Mucosa of gallbladder (tissue), 1 donor: ENCODE data around the gene EVC2. TPM values are rescaled to one million over a fixed set of nuclear protein-coding genes. Genes with fewer than 3 reads are reported as not detected.
A peak's percentile ranks its signal among the peaks of the same experiment; 100 is the strongest.

ENCODE experiments used
- DNase-seq: peaks from one replicate; pipeline ENCODE4 v3.0.0-alpha.2; 2020; ENCODE audit warnings: low spot score
- total RNA-seq: library from RNA; stranded (reverse); gene quantifications from one replicate; pipeline ENCODE4 v1.2.1, GENCODE V29; 2021
- donor health status: DM: no; HTN: no; CAD: no.

Gene EVC2
- total RNA-seq, 1 donor from 2014 or later: 7.1 TPM

GRCh38 chr4:5713861-5714260 is 5.5 kb upstream of the EVC2 start:
- DNase-seq: no peak

DNA sequence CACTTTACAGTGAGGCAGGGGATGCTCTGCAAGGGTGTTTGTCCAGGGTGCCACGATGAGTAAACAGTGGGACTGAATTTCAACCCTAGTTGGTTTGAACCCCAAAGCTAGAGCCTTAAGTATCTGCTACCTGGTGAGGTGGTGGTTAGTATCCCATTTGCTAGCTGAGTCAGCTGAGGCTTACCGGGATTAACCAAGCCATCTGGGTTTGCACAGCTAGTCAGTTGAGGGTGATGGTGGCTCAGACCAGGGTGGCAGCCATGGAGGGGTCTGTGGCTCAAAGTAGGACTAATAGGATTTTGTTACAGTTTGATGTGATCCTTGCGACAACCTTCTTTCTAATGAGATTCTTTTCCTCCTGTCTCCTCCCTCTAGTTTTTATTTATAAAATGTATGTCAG is 4.6 kb upstream of the EVC2 start:
- no peak for DNase-seq

DNA sequence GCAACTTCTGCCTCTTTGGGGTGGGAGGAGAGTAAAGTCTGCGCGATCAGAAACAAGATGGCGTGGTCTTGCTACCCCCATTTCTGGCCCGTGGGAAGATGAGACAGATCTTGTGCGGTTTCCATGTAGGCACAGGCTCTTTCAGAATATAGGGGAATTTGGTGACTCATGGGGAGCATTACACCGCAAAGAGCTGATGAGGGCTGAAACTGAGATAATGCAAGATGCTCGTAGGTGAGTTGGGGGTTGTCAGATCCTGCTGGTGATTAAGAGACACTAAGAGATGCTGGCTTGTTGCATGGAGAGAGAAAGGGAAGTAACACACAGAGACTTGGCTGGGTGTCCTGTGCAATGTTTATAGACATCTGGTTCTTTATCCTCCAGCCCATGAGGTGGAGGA is 4.2 kb upstream of the EVC2 start:
- DNase-seq: no peak

GRCh38 chr4:5711479-5712184 is 3.3 kb upstream of the EVC2 start:
- DNase-seq: no peak

DNA sequence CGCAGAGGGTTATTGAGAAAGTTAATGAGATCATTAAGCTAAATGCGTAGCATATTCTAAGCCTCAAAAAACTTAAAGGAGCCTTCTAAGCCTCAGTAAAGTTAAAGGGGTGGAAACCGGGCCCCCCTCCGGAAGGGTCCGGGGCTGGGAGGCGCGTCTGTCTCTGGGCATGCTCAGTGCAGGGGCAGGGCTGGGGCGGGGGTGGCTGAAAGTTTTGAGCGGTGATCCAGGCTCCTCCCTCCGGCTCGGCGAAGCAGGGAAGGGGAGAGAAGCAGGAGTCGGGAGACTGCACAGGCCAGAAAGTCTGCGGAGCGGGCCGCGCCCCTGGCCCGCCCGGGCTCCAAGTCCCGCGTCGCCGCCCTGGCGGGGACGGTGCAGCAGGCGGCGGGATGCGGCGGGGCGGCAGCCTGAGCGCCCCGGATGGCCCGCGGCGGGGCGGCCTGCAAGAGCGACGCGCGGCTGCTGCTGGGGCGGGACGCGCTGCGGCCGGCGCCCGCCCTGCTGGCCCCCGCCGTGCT is 2.7 kb upstream of the EVC2 start, which contains the start of gene EVC:
Gene EVC, plus strand, starts transcription at position 241 of the 518 bp plus-strand sequence. Its CDS starts 180 bp downstream, at position 421.
- peak; percentile 78 for DNase-seq

- no peak for DNase-seq
Observed at GRCh38 chr4:5710065-5710960, 2.0 kb upstream of the EVC2 start.

DNA sequence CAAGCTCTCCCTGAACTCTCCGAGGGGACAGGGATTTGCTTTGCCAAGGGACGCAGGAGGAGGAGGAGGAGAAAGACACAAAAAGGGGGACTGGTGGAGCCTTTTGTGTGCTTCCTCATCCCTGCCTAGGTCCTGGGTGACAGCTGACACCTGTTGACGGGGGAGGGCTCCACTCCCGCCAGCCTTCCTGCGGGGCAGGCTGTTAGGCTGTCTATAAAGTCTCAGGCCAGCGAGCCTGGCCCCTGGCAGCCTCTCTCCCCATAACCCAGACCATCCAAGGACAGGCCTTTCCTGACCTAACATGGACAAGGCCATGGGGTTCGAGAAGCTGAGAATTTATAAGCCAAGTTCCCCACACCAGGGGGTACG is 832 bp upstream of the EVC2 start:
- DNase-seq: no peak

GRCh38 chr4:5707778-5708448 is 446 bp downstream of the EVC2 start:
- DNase-seq: no peak

- no peak for DNase-seq
Observed at GRCh38 chr4:5707366-5707765, 993 bp downstream of the EVC2 start.

GRCh38 chr4:5706486-5707290 is 1.7 kb downstream of the EVC2 start:
- no peak for DNase-seq

- no peak for DNase-seq
Observed at GRCh38 chr4:5705647-5706320, 2.6 kb downstream of the EVC2 start.

- DNase-seq: no peak
Observed at GRCh38 chr4:5704276-5704675, 4.1 kb downstream of the EVC2 start.

- no peak for DNase-seq
Observed at GRCh38 chr4:5703831-5704230, 4.5 kb downstream of the EVC2 start.

DNA sequence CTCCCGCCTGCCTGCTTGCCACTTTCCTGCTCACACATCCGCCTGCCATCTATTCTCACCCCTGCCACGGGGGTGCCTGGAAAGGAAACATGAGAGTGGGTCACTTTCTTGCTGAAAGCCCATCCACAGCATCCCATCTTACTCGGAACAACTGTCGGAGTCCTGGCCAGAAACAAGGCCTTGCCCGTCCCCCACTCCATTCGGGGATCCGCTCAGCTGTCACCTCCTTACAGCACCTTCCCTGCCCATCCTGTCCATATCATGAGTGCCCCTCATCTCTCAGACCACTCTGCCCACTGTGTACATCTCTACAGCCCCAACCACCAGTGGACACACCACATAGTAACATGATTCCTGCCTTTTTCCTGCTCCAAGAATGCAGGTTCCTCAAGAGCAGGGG is 6.4 kb downstream of the EVC2 start:
- DNase-seq: no peak

DNA sequence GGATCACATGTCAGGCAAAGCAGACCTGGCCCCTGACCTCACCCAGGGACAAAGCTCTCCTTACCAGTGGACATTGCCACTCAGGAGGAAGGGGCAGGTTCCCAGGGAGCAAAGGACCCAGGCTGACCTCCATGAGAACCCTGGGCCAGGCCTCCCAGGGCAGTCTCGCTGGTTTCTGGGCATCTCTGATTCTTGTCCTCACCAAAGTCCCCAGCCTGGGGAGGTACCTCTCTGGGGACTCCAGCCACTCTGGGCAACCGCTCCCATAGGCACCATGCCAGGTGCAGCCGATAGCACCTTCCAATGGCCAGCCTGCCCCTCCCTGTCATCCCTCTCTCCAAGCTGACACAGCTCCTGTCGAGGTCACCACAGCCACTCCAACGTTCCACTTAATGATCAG is 7.9 kb downstream of the EVC2 start:
- no peak for DNase-seq

DNA sequence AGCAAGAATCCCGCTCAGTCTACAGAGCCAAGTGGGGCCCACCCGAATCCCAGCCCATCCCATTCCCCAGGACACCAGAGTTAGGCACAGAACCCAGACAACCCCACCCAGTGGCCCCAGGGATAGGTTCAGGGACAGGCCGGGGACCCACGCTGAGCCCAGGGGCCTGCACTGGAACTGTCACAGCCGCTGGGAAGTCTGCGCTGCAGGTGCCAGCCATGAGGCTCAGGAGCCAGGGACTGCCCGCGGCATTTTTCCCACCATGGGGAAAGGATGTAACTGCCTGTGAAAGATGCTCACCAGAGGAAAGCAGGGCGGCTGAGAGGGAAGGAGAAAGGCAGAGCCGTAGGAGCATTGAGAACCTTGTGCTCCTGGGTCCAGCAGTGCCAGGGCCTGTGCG is 12.0 kb downstream of the EVC2 start:
- no peak for DNase-seq

GRCh38 chr4:5693871-5694270 is 14.5 kb downstream of the EVC2 start:
- no peak for DNase-seq

GRCh38 chr4:5691491-5692132 is 16.7 kb downstream of the EVC2 start:
- DNase-seq: no peak

GRCh38 chr4:5689065-5689464 is 19.3 kb downstream of the EVC2 start:
- DNase-seq: no peak

GRCh38 chr4:5686338-5686737 is 22.0 kb downstream of the EVC2 start:
- no peak for DNase-seq
